Large intestine (tissue), 3 donors: ENCODE measurements around the gene OR8G1. TPM values are rescaled to one million over a fixed set of nuclear protein-coding genes. Genes with fewer than 3 reads are reported as not detected.
"Not testable (repeated sequence)": the region's sequence is repeated elsewhere in the genome, so short reads cannot be mapped to it uniquely, and the experiment has no call there.

ENCODE experiments used
- DNase-seq, 2 donors: peaks; one replicate each; pipeline versions ENCODE4 v3.0.0 to v3.0.0-alpha.2; 2013
- H3K27ac ChIP-seq: one replicate; pipeline ENCODE4 v1.5.1; 2013; ENCODE audit warnings: low read length
- H3K27me3 ChIP-seq: 2 replicates; pipeline ENCODE4 v1.6.1; 2013; ENCODE audit warnings: low read length; ENCODE audit not compliant: control insufficient read depth, insufficient read depth
- H3K36me3 ChIP-seq: 2 replicates; pipeline ENCODE4 v1.6.1; 2013; ENCODE audit warnings: low read length; ENCODE audit not compliant: control insufficient read depth, insufficient read depth
- H3K4me1 ChIP-seq: one replicate; pipeline ENCODE4 v1.6.1; 2013; ENCODE audit warnings: low read length; ENCODE audit not compliant: control insufficient read depth, insufficient read depth
- H3K4me3 ChIP-seq: one replicate; pipeline ENCODE4 v1.5.1; 2013; ENCODE audit warnings: low read length
- H3K9me3 ChIP-seq: one replicate; pipeline ENCODE4 v1.6.1; 2013; ENCODE audit warnings: mild to moderate bottlenecking, low read depth, low read length, moderate library complexity; ENCODE audit not compliant: control insufficient read depth
- WGBS: methylation state at CpG from one replicate; pipeline ENCODE4 v1.1.5; 2013; ENCODE audit warnings: low lambda C conversion rate; ENCODE audit not compliant: insufficient coverage; 5-methylcytosine and 5-hydroxymethylcytosine counted together
- polyA plus RNA-seq: library from polyadenylated mRNA; unstranded; fragments of 120-200 nt; gene quantifications from one replicate; pipeline ENCODE4 v1.2.1, GENCODE V29; 2013

OR8G1 gene
- polyA plus RNA-seq, 1 donor = not detected

DNA sequence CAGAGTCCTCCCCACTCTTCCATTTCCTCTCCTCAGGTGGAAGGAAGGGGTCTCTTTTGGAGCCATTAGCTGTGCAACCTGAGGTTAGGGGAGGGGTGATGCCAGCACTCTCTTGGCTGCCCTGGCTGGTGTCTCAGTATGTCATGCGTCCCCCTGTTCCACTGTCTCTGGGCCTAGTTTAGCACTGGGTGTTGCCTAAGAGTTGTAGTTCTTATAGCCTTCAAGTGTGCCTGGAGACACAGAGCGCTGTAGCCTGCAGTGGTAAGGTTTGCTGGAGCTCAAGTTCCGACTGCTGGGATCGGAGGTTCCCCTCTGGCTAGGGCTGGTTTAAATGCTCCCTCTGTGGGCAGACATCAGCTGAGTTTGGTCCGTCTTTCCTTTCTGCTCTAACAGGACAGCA is 36.9 kb upstream of the OR8G1 start:
- Histone ChIP-seq H3K4me3 (no peak overlapping the region), H3K4me1 (no peaks in the 10 kb centered on the region)
- no CpG with 5 or more reads among the region's 5 CpGs for WGBS

GRCh38 chr11:124207102-124207792 is 33.6 kb upstream of the OR8G1 start:
- Histone ChIP-seq H3K27me3 (no peaks in the 10 kb centered on the region), H3K9me3 (no peaks in the 10 kb centered on the region), H3K4me3 (no peak overlapping the region), H3K4me1 (no peaks in the 10 kb centered on the region), H3K27ac (no peak overlapping the region), H3K36me3 (no peaks in the 10 kb centered on the region)
- 100% methylated on average over 1 of the region's 6 CpGs for WGBS
- DNase-seq = no peak

More for the DNA sequence above, 36.9 kb upstream of the OR8G1 start:
- DNase-seq = no peak
- Histone ChIP-seq H3K27ac (no peak overlapping the region), H3K9me3 (no peaks in the 10 kb centered on the region), H3K27me3 (no peaks in the 10 kb centered on the region), H3K36me3 (no peaks in the 10 kb centered on the region)

DNA sequence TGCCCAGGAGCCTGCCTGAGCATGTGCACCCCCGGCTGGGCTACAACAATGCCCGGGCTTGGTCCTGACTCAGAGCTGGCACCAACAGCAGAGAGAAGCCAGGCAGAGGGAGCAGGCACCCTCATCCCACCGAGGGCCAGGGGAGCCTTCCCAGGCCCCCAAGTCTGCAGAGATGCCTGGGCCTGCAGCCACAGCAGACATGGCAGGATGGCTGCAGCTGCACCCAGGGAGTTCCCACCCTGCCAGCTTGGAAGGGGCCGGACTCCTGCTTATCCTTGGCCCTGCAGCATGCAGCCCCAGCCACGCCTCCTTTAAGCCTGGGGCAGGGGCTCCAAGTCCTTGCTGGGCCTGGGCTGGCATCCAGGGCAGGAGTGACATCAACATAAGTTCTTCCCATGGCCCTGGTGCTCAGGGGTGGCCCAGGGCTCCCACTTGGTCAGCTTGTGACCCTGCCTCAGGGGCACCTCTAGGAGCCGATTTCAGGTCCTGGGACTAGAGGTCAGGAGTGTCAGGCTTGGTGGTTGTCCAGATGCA is 31.0 kb upstream of the OR8G1 start:
- H3K4me1 ChIP-seq = no peaks in the 10 kb centered on the region
- H3K4me3 ChIP-seq = no peak overlapping the region
- H3K27me3 ChIP-seq = no peaks in the 10 kb centered on the region
- H3K27ac ChIP-seq = no peak overlapping the region
- no peaks in the 10 kb centered on the region for H3K36me3 ChIP-seq
- no peaks in the 10 kb centered on the region for H3K9me3 ChIP-seq
- WGBS = no CpG with 5 or more reads among the region's 6 CpGs
- no peak for DNase-seq

DNA sequence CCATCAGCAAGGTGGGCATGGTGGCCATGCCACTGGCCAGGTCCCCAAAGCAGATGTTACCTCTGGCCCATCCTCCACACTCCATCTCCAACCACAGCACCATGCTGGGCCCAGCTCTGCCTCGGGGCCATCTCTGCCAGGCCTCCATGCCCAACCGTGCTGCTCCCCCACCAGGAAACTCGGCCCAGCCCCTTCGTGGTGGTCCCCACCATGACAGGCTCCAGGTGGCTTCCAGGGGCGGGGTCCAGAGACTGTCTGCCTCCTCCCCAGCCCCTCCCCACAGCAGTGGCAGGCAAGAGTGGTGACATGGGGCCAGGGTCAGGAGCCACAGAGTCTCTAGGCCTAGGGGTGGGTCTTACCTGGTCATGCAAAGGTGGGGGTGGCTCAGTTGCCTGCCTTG is 30.5 kb upstream of the OR8G1 start:
- Histone ChIP-seq H3K27ac (no peak overlapping the region), H3K9me3 (no peaks in the 10 kb centered on the region), H3K4me3 (no peak overlapping the region), H3K27me3 (no peaks in the 10 kb centered on the region), H3K36me3 (no peaks in the 10 kb centered on the region), H3K4me1 (no peaks in the 10 kb centered on the region)
- WGBS = no CpG with 5 or more reads among the region's 5 CpGs
- DNase-seq = no peak

- Histone ChIP-seq H3K27me3 (no peaks in the 10 kb centered on the region), H3K4me3 (no peak overlapping the region), H3K36me3 (no peaks in the 10 kb centered on the region), H3K4me1 (no peaks in the 10 kb centered on the region), H3K27ac (no peak overlapping the region), H3K9me3 (no peaks in the 10 kb centered on the region)
- DNase-seq = no peak
Measured at GRCh38 chr11:124211321-124211720, 29.6 kb upstream of the OR8G1 start.

GRCh38 chr11:124214027-124214426 is 26.9 kb upstream of the OR8G1 start:
- DNase-seq = no peak
- Histone ChIP-seq H3K4me3 (no peak overlapping the region), H3K36me3 (no peaks in the 10 kb centered on the region), H3K9me3 (no peaks in the 10 kb centered on the region), H3K4me1 (no peaks in the 10 kb centered on the region), H3K27me3 (no peaks in the 10 kb centered on the region), H3K27ac (no peak overlapping the region)
- WGBS = 67% methylated on average over 1 of the region's 3 CpGs

DNA sequence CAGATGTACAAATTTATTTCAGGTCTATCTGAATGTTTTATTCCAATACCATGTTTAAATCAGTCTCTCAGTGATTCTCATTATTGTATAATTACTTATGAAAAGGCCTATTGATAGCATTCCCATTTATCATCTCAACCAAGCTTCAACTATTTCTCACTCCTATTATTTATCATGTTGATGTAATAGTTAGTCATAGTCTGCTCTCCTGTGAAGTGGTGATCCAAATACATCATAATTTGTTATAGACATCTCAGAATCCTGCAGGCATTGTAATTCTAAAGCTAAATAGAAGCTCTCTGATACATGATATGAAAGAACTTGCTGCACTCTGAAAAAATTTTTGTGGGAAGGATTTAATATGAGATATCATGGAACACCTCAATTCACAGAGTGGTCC is 21.8 kb upstream of the OR8G1 start:
- DNase-seq = no peak
- Histone ChIP-seq H3K9me3 (no peaks in the 10 kb centered on the region), H3K36me3 (no peaks in the 10 kb centered on the region), H3K4me3 (no peak overlapping the region), H3K4me1 (no peaks in the 10 kb centered on the region), H3K27ac (no peak overlapping the region), H3K27me3 (no peaks in the 10 kb centered on the region)

- no CpG with 5 or more reads among the region's 2 CpGs for WGBS
- no peak overlapping the region for H3K27ac ChIP-seq
- no peak for DNase-seq
- H3K4me1 ChIP-seq = no peaks in the 10 kb centered on the region
- no peak overlapping the region for H3K4me3 ChIP-seq
- H3K27me3 ChIP-seq = no peaks in the 10 kb centered on the region
- no peaks in the 10 kb centered on the region for H3K36me3 ChIP-seq
- H3K9me3 ChIP-seq = no peaks in the 10 kb centered on the region
Measured at GRCh38 chr11:124222407-124222806, 18.5 kb upstream of the OR8G1 start.

DNA sequence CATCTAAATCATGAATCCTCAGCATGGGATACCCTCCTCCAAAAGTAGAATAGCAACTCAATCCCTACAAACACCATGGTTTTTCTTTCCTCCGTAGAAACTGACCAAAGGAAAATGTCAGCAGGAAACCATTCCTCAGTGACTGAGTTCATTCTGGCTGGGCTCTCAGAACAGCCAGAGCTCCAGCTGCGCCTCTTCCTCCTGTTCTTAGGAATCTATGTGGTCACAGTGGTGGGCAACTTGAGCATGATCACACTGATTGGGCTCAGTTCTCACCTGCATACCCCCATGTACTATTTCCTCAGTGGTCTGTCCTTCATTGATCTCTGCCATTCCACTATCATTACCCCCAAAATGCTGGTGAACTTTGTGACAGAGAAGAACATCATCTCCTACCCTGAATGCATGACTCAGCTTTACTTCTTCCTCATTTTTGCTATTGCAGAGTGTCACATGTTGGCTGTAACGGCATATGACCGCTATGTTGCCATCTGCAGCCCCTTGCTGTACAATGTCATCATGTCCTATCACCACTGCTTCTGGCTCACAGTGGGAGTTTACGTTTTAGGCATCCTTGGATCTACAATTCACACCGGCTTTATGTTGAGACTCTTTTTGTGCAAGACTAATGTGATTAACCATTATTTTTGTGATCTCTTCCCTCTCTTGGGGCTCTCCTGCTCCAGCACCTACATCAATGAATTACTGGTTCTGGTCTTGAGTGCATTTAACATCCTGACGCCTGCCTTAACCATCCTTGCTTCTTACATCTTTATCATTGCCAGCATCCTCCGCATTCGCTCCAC is 16.1 kb upstream of the OR8G1 start:
- H3K36me3 ChIP-seq, H3K27me3 ChIP-seq, H3K4me3 ChIP-seq, H3K27ac ChIP-seq, H3K4me1 ChIP-seq, H3K9me3 ChIP-seq, DNase-seq: not testable (repeated sequence)
- 50% methylated on average over 2 of the region's 9 CpGs for WGBS

- 80% methylated on average over 1 of the region's 1 CpG for WGBS
Measured at GRCh38 chr11:124225471-124225870, 15.4 kb upstream of the OR8G1 start.

More at GRCh38 chr11:124225471-124225870, 15.4 kb upstream of the OR8G1 start:
- Histone ChIP-seq H3K27ac (no peak overlapping the region), H3K9me3 (no peaks in the 10 kb centered on the region), H3K36me3 (no peaks in the 10 kb centered on the region), H3K4me3 (no peak overlapping the region), H3K27me3 (no peaks in the 10 kb centered on the region), H3K4me1 (no peaks in the 10 kb centered on the region)
- no peak for DNase-seq
